Amniotic epithelial cell (primary cell): ENCODE results near the gene CEACAM3.

Experiments used
- DNase-seq: peaks from one replicate; pipeline ENCODE4 v3.0.0-alpha.2; 2010; ENCODE audit warnings: low read depth

Gene CEACAM3

DNA sequence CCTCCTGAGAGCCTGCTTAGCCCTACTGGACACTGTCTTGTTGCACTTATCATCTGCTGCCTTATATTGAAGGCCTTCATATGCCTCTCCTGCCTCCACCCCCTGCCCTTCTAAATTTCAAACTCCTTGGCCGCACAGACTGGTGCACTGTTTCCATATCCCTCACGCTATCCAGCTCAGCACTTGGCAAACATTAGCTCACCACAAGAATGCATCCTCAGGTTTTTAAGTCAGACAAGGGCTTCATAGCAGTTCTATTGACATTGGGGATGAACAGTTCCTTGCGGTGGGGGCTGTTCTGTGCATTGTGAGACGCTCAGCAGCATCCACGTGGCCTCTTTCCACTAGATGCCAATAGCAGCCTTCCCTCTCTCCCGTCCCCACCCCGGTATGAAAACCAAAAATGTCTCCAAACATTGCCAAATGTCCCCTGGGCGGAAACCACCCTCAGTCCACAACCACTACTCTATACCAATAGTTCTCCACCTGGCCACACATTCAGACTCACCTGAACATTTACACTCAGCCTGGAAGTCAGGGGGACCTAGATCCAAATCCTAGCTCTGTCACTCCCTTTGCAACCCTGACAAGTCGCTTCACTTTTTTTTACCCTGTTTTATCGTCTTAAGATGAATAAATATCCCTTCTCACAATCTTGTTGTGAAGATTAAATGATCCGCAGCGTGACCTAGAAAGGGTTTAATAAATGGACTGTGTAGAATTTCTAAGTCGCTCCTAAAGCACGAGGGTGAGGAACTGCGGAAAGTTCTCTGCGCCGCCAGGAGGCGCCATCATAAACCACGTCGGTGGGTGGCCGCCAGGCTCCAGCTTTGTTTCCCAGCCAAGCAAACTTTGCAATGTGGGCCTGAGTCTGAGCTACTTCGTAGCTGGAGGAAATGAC, 3.6 kb upstream of the CEACAM3 start:
- peak; percentile 31 for DNase-seq

DNA sequence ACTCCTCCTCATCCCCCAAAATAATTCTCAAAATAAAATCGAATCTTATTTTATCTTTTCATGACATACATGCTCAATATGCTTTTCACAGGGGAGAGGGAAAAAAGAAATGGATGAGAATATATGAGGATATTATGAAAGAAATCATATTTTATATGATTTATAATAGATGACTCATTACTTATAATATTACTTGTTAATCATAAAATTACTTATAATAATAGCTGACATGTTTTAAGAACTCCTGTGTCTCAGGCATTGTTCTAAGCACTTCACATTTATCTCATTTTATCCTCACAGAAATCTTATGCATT, 3.0 kb upstream of the CEACAM3 start:
- DNase-seq, result no peak

DNA sequence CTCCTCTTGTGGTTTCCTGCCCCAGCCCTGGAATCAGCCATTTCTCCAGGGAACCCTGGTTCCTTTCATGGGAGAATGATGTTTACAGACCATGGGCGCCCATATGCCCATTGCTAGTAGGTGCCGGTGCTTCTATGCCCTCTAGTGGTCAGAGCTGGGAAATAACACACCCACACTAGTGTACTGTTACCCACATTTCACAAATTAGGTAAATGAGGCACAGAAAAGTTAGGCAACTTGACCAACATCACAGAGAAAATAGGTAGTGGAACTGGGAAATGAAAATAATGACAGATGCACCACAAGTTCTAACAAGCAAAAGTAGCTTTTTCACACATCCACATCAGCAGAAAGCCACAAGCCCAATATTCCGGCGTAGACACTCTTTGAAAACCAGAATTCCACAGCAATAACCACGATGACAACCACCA, 1.3 kb upstream of the CEACAM3 start:
- peak; percentile 18 for DNase-seq

DNA sequence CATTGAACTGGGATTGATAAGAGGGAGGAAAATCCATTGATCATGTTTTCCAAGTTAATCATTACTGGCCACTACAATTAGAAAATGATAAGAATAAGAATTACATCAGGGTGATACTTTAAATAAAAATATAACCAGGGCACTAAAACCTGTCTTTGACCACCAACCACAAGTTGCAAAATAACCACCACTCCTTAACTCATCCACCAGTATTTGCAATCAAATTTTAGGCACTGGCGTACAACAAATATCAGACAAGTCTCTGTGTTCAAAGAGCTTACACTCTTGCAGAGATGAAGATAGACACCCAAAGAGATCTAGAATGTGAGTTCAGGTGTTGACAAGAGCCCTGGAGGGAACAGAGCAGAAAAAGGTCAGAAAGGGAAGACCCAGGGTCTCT, 514 bp downstream of the CEACAM3 start:
- DNase-seq, result no peak

DNA sequence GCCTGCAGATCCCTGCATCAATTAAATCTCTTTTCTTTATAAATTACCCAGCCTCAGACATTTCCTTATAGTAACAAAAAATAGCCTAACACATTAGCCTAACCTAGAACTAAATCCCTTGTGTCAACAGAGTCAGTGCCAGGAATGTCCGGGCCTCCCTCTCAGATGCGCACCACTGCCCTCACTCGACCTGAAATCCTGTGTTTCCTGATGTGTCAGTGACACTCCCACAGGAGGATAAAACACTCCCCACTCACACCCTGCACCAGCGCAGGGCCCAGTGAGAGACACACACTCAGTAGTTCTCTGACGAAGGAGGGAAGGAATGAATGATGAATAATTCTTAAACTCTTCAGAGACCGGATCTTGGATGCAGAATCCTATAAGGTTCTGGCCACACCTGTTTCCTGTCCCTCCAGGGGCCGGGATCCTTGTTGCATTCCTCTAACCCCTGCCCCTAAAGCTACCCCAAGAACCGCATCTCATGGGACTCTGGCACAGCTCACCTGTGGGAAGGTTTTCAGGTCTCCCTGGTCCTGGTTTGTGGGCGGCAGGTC, 3.1 kb downstream of the CEACAM3 start:
- DNase-seq, result no peak

DNA sequence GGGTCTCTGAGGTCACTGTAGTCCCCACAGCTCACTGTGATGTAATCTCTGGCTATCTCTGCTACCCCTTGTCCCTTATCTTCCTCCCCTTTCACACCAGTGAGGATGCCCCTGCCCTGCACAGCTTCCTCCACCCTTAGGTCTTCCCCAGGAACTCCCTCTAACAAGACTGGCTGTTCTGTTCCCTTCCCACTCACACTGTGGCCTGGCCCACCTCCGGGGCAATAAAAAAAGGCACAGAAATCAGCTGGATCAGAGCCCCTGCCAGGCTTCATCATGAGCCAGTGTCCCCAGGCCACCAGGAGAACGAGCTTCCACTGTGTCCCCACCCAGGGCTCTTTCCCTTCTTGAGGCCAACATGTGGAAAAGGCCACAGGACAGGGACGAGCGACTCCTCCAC, 4.6 kb downstream of the CEACAM3 start:
- DNase-seq, result no peak

DNA sequence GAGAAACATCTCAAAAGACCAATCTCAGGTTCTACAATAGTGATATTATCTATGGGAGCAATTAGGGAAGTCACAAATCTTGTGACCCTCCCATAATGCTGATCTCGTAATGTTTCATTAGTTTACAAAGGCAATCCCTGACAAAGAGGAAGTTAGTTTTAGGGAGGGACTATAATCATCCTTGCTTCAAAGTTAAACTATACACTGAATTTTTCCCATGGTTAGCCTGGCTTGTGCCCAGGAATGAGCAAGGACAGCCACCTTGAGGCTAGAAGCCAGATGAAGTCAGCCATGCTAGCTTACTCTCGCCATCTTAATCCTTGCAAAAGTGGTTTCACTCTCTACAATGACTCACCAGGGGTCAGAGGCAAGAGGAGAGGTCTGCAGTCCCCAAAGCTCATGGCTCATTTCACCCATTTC, 5.4 kb downstream of the CEACAM3 start:
- DNase-seq, result no peak

DNA sequence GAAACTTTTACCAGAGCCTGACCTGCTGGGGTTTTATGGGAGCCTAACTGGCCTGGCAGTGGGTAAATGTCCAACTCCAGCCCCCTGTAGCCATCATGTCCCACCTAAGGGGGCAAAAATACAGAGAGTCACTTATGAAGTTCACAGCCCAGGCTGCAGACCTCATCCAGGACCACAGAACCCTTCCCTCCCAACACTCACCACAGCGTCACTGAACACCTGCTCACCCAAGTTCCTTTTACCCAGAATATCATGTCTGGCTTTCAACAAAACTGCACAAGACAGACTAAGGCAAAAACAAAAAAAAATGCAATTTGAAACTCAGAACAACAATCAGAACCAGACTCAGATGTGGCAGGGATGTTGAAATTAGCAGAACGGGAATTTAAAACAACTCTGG, 6.4 kb downstream of the CEACAM3 start:
- no peak for DNase-seq

DNA sequence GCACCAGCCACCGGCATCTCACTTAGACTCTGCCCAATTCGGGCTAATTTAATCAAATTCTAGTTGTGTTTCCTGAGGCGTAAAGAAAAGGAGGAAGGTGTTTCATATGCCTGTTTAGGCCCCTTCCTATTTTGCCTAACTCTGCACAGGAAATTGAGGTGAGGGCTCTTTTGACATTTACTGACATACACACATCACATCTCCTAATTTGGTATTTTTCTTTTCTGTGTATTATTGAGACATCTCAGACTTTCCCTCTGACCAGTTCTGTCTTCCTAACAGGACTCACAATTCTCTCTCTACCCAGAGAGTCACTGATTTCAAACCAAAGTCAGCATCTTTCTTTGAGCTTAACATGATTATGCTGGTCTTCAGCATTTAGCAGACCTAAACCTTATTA, 7.9 kb downstream of the CEACAM3 start:
- no peak for DNase-seq

DNA sequence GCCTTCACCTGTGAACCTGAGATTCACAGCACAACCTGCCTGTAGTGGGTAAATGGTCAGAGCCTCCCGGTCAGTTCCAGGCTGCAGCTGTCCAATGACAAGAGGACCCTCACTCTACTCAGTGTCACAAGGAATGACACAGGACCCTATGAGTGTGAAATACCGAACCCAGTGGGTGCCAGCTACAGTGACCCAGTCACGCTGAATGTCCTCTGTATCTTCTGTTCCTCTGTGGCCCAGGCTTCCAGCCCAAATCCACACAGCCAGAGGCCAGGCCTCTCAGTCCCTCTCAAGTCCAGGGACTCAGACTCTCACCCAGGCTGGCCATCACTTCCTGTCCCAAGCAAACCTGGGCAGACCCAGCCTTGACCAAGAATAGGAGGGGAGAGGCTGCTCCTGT, 10.8 kb downstream of the CEACAM3 start:
- no peak for DNase-seq

DNA sequence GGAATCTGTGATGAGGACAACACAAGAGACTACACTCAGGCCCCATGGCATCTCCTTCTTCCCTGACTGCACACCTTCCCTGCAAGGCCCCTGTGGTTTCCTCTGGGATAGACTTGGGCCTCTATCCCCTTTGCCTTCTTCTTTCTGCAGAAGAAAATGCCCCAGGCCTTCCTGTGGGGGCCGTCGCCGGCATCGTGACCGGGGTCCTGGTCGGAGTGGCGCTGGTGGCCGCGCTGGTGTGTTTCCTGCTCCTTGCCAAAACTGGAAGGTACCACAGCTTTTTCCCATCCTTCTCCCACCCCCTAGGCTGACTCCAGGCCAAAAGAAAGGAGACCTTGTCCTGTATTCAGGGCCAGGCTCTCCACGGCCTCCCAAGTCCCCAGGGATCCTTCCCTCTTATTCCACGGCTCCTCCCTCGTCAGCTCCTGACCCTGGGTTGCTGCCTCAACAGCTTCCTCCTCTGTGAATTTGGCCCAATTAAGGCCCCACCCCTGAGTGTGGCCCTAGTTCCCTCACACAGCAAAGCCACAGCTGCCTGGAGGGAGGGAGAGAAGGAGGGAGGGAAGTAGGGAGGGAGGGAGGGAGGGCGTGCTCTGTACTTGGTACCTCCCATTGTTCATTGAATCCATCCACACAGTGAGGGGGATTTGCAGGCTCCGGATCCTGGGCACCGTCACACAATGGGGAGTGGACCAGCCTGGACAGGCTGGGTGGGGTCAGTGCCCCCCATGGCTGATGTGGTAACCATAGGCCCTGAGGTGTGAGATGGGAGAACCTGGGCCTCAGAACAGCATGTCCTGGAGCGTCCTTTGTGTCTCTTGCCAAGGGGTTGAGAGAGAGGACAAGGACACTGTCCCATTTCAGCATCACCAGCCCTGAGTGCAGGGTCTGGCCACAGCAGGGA, 12.5 kb downstream of the CEACAM3 start:
- no peak for DNase-seq

DNA sequence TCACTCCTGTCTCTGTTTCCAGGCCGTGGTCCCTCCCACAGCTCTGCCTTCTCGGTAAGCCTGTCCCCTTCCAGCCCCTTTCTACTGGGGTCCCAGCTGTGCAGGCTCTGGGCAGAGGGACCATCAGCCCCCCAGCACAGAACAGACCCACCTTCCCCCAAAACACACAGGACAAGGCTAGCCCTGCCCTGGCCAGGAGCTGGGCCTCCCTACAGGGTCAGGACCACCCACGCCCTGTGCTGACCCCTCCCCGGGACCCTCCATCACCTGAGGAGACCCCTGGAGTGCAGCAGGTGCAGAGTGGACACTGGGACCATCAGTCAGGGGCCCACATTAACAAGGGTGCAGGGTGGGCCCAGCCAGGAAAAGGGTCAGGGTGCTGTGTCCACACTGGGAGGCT, 13.9 kb downstream of the CEACAM3 start:
- no peak for DNase-seq

DNA sequence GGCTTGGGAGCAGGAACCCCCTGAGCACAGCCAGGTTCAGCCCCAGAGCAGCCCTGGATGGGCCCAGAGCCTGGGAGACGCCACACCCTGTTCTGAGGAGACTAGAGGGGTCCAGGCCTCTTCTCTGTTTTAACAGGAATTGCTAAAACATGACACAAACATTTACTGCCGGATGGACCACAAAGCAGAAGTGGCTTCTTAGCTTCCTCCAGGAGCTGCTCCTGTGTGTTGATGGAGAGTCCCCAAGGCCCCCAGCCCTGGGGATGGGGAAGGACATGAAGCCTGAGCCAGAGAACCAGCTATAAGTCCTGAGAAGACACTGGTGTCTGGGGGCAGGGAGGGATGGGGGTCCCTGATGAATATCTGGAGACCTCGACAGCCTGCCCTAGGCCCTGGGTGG, 14.6 kb downstream of the CEACAM3 start:
- DNase-seq, result no peak

DNA sequence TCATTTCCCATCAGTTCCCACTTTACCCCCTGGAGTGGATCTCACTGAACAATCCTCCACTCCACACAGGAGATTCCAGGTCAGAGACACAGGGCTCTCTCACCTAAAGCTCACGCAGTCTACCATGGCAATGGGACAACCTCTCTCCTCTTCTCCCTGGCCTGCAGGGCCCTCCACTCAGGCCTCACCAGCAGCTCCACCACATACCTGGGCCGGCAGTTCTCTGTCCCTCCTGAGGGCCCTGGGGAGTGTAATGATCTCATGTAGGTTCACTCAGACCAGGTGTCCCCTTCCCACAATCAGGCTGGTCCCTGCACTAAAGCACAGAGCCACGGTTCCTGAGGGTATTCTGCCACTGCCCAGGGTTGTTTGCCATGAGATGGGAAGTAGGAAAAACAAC, 15.6 kb downstream of the CEACAM3 start:
- no peak for DNase-seq

DNA sequence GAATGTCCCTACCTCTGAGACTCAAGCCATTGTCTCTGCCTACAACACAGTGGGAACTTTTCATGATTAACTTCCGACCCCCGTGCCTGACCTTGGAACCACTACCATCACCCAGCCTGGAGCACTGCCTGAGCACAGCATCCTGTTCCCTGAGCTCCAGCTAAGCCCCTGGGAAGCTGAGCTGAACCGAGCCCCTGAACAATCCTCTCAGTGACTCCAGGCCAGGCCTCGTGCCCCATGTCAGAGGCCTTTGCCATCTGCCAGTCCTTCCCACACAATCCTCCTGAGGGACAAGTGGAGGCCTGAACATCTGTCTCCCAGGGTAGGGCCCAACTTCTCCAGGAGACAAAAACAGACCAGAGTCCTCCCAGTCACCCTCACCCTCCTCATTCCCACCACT, 17.5 kb downstream of the CEACAM3 start:
- DNase-seq, result no peak

DNA sequence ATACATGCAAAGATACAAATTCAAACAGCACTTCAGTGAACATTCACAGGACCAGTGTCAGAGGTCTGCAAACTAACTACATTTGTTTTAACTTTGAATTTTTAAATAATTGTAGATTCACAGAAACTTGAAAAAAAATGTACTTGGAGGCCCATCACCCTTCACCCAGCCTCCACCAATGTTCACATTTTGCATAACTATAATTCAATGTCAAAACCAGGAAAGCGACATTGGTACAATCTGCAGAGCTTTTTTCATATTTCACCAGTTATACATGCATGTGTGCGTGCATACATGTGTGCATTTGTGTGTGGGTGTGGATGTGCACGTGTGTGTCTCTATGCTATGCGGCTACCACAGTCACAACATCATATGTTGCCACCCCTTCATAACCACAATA, 18.9 kb downstream of the CEACAM3 start:
- DNase-seq, result no peak

DNA sequence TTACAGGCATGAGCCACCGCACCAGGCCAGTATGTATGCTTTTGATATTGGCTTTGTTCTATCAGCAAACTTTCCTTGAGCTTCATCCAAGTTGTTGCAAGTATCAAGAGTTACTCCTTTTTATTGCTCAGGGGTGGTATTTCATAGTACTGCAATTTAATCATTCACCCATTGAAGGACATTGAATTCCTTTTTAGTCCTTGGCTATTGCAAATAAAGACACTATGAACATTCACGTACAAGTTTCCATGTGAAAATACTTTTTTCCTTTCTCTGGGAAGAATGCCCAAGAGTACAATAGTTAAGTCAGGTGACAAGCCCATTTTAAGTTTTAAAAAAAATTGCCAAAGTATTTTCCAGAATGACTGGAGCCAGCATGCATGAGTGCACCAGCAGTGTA, 20.4 kb downstream of the CEACAM3 start:
- no peak for DNase-seq

DNA sequence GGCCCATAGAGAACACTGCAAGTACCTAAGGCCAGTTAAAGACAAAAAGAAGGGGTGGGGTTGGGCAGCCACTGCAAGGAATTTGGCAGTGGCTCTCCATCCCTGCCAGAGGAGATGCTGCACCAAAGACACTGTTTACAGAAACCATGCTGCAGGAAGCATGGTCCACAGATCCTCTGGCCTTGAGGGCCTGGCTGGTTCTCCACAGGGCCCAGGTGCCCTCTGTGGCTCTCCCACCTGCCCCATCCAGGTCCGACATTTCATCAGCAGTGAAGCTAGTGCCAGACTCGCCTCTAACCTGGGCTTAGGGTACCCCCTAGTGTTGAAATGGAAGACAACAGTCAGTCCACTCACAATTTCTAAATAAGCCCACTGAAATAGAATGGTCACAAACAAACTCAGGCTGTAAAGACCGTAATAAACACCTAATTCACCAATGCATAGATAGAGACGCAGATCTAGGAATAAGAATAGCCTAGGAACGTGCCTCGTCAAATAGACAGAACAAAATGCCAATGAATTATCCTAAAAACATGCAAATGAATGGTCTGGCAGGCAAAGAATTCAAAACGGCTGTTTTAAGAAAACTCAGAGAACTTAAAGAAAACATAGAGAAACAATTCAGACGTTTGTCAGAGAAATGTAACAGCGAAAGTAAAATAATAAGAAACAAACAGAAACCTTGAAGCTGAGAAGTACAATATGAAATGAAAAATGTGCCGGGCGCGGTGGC, 24.8 kb downstream of the CEACAM3 start:
- DNase-seq, result peak; percentile 19

DNA sequence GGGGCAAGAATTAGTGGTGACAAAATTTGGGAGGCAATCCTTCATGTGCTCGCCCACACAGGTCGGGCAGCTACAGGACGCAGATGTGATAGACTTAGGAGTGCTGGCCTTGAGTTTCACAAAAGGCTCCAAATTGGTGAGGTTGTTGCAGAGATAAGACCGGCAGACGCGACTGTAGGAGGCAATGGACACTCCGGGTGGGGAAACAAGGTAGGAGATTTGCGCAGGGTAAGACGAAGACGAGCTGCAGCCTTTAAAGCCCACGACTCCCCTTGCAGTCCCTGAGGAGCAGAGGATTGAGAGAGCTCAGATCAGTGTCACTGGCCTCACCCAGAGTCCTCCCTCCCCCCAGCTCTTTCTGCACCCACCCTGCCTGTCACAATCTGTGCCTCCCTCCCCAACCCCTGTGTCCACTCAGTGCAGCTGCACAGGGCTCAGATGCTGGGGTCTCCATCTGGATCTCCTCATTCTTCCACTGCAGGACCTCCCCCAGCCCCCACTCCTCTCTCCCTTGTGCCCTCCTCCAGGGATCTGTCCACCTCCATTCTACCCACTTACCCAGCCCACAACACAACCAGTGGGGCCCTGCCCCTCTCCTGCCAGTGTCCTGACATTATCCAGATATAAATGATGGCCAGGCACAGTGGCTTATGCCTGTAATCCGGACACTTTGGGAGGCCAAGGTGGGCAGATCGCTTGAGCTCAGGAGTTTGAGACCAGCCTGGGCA, 41.8 kb downstream of the CEACAM3 start:
- no peak for DNase-seq

DNA sequence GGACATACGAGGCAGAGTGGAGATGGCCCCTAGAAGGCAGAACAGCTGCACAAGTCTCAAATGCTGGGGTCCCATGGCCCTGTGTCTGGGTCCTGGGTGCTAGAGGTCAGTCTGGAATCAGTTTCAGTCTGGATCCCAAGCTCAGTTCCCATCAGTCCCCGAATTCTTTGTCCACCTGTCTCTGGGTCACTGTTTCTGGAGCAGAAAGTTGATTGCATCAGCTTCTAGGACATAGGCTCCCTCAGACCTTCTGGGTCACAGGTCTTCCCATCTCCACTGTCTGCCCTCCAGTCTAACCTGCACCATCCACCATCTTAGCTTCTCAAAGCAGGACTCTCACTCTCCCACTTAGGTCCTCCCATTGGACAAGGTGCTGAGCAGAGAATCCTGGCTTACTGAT, 42.8 kb downstream of the CEACAM3 start:
- DNase-seq, result no peak

DNA sequence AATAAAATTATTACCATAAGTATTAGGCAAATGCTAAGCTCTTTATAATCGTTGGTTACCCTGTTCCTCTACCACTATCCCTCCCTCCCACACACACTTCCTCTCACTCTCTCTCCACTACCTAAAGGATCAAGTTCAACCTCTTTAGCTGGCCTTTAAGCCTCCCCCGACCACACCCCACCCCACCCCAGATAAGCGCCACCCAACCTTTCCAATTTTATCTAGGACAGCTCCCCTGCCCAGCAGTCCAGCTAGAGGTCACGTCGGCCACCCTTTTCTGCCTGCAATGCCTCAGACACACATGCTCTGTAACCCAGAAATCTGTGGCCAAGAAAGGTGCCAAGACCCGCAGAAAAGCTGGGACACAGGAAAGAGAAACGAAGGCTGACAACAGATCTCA, 47.0 kb downstream of the CEACAM3 start:
- no peak for DNase-seq

DNA sequence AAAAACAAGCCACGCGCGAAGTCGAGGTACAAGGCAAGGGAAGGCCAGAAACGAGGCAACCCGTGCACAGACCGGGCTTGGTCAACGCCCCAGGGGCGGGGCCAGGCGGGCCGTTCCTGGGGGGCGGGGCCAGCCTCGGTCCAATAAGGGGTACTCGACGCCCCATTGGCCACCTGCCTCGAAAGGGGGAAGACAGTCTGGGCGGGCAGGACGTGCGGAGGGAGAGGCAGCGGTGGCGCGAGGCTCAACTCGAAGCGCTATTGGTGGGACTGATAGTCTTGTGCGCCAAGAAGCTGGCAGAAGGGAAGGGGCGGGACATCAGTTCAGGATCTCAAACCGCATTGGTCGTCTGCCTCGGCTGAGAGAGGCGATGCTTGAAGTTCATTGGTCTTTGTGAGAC, 48.2 kb downstream of the CEACAM3 start, which contains the start of gene LYPD4:
TSS of gene LYPD4 (minus strand) at position 83 of the 400 bp plus-strand sequence. CDS start 5,398 bp downstream, outside the sequence.
- DNase-seq, result no peak
